CD4-positive, alpha-beta T cell treated with Interleukin-4 for 1 hour (primary cell): ENCODE results near the gene CCBE1.
"Not testable (repeated sequence)": the region's sequence is repeated elsewhere in the genome, so short reads cannot be mapped to it uniquely, and the experiment has no call there.

ENCODE experiments used
- DNase-seq, 2 donors: peaks; one replicate each; pipeline ENCODE4 v3.0.0-alpha.2; 2020 to 2022

Gene CCBE1

GRCh38 chr18:59650266-59650820, 46.9 kb downstream of the CCBE1 start:
- no peak for DNase-seq

- DNase-seq, result no peak
Observed at GRCh38 chr18:59649591-59649990, 47.6 kb downstream of the CCBE1 start.

- not testable (repeated sequence) for DNase-seq
Observed at GRCh38 chr18:59648469-59648868, 48.8 kb downstream of the CCBE1 start.

- DNase-seq, result no peak
Observed at GRCh38 chr18:59646963-59647307, 50.3 kb downstream of the CCBE1 start.

GRCh38 chr18:59646228-59646962, 50.8 kb downstream of the CCBE1 start:
- no peak for DNase-seq

- DNase-seq, result no peak
Observed at GRCh38 chr18:59643740-59644139, 53.5 kb downstream of the CCBE1 start.

GRCh38 chr18:59640721-59641120, 56.5 kb downstream of the CCBE1 start:
- no peak for DNase-seq

- DNase-seq, result no peak
Observed at GRCh38 chr18:59639821-59640220, 57.4 kb downstream of the CCBE1 start.

GRCh38 chr18:59639136-59639535, 58.1 kb downstream of the CCBE1 start:
- no peak for DNase-seq

GRCh38 chr18:59633961-59634485, 63.2 kb downstream of the CCBE1 start:
- DNase-seq, result no peak

- DNase-seq, result no peak
Observed at GRCh38 chr18:59633317-59633716, 63.9 kb downstream of the CCBE1 start.

GRCh38 chr18:59631583-59632181, 65.5 kb downstream of the CCBE1 start:
- DNase-seq, result no peak

- no peak for DNase-seq
Observed at GRCh38 chr18:59629894-59630293, 67.3 kb downstream of the CCBE1 start.

- no peak for DNase-seq
Observed at GRCh38 chr18:59628995-59629394, 68.2 kb downstream of the CCBE1 start.

- no peak for DNase-seq
Observed at GRCh38 chr18:59627414-59627813, 69.8 kb downstream of the CCBE1 start.

GRCh38 chr18:59624369-59624765, 72.9 kb downstream of the CCBE1 start:
- no peak for DNase-seq

- no peak for DNase-seq
Observed at GRCh38 chr18:59623456-59624368, 73.5 kb downstream of the CCBE1 start.

- DNase-seq, result no peak
Observed at GRCh38 chr18:59621027-59621426, 76.2 kb downstream of the CCBE1 start.

- DNase-seq, result no peak
Observed at GRCh38 chr18:59620381-59620780, 76.8 kb downstream of the CCBE1 start.

GRCh38 chr18:59619816-59620215, 77.4 kb downstream of the CCBE1 start:
- no peak for DNase-seq

GRCh38 chr18:59617468-59617932, 79.7 kb downstream of the CCBE1 start:
- no peak for DNase-seq

GRCh38 chr18:59616501-59616900, 80.7 kb downstream of the CCBE1 start:
- no peak for DNase-seq

- no peak for DNase-seq
Observed at GRCh38 chr18:59613903-59614302, 83.3 kb downstream of the CCBE1 start.
